Activated CD8-positive, alpha-beta T cell treated with anti-CD3 and anti-CD28 coated beads for 36 hours (primary cell): ENCODE data around the gene FILIP1L. TPM values are rescaled to one million over a fixed set of nuclear protein-coding genes. Genes with fewer than 3 reads are reported as not detected.

ENCODE experiments used
- ATAC-seq: fragments of 200-7000 bp; cut with Tn5 transposase; one replicate; pipeline ENCODE4 v1.10.0; 2021; ENCODE audit warnings: mild to moderate bottlenecking, moderate library complexity
- CTCF ChIA-PET: fragments of 350-600 bp; sonication (Branson Sonifier 250); formaldehyde crosslinking; loops from one replicate; lab custom pipeline; 2021; ENCODE audit warnings: antibody characterized with exemption; lab: Charles Lee
- POLR2A ChIA-PET: fragments of 350-600 bp; sonication (Branson Sonifier 250); formaldehyde crosslinking; loops from one replicate; lab custom pipeline; 2021; ENCODE audit warnings: antibody characterized with exemption; lab: Charles Lee
- DNase-seq: peaks from one replicate; pipeline ENCODE4 v3.0.0-alpha.2; 2020
- H3K27ac Mint-ChIP-seq: one replicate; pipeline ENCODE4 v1.8.0; 2021; ENCODE audit warnings: mild to moderate bottlenecking, mixed read lengths
- H3K27me3 Mint-ChIP-seq: one replicate; pipeline ENCODE4 v1.8.0; 2021; ENCODE audit warnings: mixed read lengths
- H3K36me3 Mint-ChIP-seq: one replicate; pipeline ENCODE4 v1.8.0; 2021; ENCODE audit warnings: low read depth, mixed read lengths
- H3K4me1 Mint-ChIP-seq: one replicate; pipeline ENCODE4 v1.8.0; 2021; ENCODE audit warnings: low read depth, mixed read lengths
- H3K4me3 Mint-ChIP-seq: one replicate; pipeline ENCODE4 v1.8.0; 2021; ENCODE audit warnings: mild to moderate bottlenecking, moderate library complexity, mixed read lengths
- H3K9me3 Mint-ChIP-seq: one replicate; pipeline ENCODE4 v1.8.0; 2021; ENCODE audit warnings: mixed read lengths
- intact Hi-C: fragments of 100-400 bp; cut with micrococcal nuclease; formaldehyde crosslinking; loops from one replicate; pipeline ENCODE4 v1.10.0; 2022
- total RNA-seq, 2 experiments: library from RNA; stranded (reverse); gene quantifications; one replicate each; pipeline ENCODE4 v1.2.3, GENCODE V29; 2021
- TF ChIP-seq, protein P1 (sequence below): fragments of 200-600 bp; IDR thresholded peaks from one replicate; pipeline ENCODE4 v1.8.0; 2022; ENCODE audit warnings: antibody characterized with exemption, mild to moderate bottlenecking

FILIP1L gene
- total RNA-seq, 2 experiments from 2014 or later = 0.11 to 0.13 TPM

DNA sequence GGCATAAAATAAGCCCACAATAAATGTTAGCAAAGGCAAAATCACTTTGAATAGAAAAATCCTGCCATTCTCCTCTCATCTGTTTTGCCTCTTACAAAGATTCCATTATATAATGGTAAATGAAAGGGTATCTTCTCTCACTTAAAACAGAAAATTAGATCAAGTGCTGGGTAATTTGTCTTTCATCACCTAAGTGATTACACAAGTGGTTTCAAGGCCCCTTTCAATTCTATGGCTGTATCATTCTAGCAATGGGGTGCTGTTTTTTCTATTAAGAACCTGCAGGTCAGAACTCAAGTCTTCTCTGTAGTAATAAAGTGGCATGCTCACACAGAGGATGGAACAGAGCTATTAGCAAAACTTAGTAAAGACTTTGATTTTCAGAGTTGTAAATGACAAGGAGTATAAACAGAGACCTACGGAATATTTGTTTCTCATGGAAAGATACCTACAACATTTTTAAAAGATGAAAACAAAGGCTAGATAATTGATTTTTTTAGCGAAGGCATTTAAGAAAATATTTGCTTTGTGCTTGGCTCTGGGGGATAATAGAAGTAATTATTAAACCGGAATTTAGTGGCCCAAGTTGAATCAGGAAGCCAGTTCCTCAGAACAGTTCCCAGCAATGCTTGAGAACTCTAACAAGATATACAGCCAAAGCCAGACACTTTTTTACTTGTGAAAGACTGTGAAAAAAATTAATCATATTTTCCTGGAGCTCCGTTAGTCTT, 159.2 kb downstream of the FILIP1L start:
- TF ChIP-seq, protein P1, sequence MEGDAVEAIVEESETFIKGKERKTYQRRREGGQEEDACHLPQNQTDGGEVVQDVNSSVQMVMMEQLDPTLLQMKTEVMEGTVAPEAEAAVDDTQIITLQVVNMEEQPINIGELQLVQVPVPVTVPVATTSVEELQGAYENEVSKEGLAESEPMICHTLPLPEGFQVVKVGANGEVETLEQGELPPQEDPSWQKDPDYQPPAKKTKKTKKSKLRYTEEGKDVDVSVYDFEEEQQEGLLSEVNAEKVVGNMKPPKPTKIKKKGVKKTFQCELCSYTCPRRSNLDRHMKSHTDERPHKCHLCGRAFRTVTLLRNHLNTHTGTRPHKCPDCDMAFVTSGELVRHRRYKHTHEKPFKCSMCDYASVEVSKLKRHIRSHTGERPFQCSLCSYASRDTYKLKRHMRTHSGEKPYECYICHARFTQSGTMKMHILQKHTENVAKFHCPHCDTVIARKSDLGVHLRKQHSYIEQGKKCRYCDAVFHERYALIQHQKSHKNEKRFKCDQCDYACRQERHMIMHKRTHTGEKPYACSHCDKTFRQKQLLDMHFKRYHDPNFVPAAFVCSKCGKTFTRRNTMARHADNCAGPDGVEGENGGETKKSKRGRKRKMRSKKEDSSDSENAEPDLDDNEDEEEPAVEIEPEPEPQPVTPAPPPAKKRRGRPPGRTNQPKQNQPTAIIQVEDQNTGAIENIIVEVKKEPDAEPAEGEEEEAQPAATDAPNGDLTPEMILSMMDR = no peak
- no peak for ATAC-seq
- Mint-ChIP-seq H3K9me3 (no peaks in the 10 kb centered on the region), H3K4me3 (no peak overlapping the region), H3K27ac (no peak overlapping the region), H3K27me3 (no peaks in the 10 kb centered on the region), H3K36me3 (no peaks in the 10 kb centered on the region), H3K4me1 (peaks cover 2% of the 10 kb centered on the region)
- intact Hi-C loops = no loop called here
- CTCF ChIA-PET = no interaction called here
- POLR2A ChIA-PET = no interaction called here
- no peak for DNase-seq

DNA sequence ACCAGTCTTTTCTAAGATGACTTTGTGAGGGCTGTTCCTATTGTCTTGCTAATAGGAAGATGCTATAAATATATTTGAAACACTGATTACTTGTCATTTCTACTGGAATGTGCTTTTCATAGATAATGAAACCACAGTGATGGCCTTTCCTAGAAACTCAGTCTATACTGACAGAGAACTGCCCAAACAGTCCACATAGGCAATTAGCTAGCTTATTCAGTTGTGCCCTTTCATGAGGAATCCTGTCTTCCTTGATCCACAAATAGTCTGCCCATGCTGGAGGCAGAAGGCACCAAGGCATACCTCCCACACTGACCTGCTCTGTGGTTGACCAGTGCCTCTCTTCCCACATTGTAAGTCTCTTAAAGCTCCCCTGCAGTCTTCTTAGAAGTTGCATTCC, 160.7 kb downstream of the FILIP1L start:
- Mint-ChIP-seq H3K4me3 (no peak overlapping the region), H3K36me3 (no peaks in the 10 kb centered on the region), H3K27ac (no peak overlapping the region), H3K9me3 (no peaks in the 10 kb centered on the region), H3K27me3 (no peaks in the 10 kb centered on the region), H3K4me1 (peaks cover 2% of the 10 kb centered on the region)
- intact Hi-C loops = no loop called here
- no peak for ATAC-seq
- ChIA-PET CTCF (no interaction called here), POLR2A (no interaction called here)
- no peak for DNase-seq
- TF ChIP-seq, protein P1 = no peak

DNA sequence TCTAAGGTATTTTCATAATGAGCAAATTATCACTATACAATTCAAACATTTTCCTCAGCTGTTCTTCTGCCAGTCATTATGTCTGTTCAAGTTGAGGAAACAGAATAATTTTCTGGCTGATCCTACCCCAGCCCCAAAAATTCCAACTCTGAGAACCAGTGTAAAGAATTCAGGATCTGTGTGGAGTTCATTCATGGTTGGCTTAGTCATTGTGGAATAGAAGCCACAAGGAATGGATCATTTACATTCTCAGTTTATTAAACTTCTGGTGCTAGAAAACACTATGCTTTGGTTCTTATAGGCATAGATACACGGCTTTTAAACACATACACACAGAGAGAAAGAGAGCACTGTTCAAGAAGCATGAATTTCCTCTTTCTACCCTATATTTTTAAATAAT, 162.0 kb downstream of the FILIP1L start:
- CTCF ChIA-PET = interaction anchor here (1.1 to 1.8 kb wide), 2 partner anchors 9 to 145 kb away, joined by 3 to 4 read pairs; no protein-coding TSS in a partner anchor
- Mint-ChIP-seq H3K4me1 (peaks cover 2% of the 10 kb centered on the region), H3K27me3 (no peaks in the 10 kb centered on the region), H3K27ac (no peak overlapping the region), H3K36me3 (no peaks in the 10 kb centered on the region), H3K9me3 (no peaks in the 10 kb centered on the region), H3K4me3 (no peak overlapping the region)
- no peak for DNase-seq
- TF ChIP-seq, protein P1 = no peak
- intact Hi-C loops = no loop called here
- no peak for ATAC-seq
- POLR2A ChIA-PET = no interaction called here

DNA sequence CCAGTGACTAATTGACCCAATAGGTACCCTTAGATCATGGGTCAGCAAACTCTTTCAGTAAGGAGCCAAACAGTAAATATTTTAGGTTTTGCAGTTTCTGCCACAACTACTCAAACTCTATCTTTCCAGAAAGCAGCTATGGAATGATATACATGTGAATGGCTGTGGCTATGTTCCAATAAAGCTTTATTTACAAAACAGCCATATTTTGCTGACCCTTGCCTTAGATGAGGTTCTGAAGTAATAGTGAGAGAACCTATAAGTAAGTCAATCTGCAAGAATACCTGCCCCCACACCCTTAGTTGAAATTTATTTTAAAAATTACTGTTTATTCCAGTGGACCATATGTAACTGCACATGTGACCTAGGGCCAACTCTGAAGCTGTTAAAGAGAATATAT, 162.6 kb downstream of the FILIP1L start:
- no peaks in the 10 kb centered on the region for H3K9me3 Mint-ChIP-seq
- H3K4me1 Mint-ChIP-seq = peaks cover 2% of the 10 kb centered on the region
- ChIA-PET POLR2A (no interaction called here), CTCF (interaction anchor here (1.8 kb wide), 1 partner anchor 144 kb away, joined by 4 read pairs; no protein-coding TSS in a partner anchor)
- ATAC-seq (no peak), DNase-seq (no peak)
- H3K27me3 Mint-ChIP-seq = no peaks in the 10 kb centered on the region
- no peaks in the 10 kb centered on the region for H3K36me3 Mint-ChIP-seq
- intact Hi-C loops = no loop called here
- TF ChIP-seq, protein P1 = no peak
- H3K27ac Mint-ChIP-seq = no peak overlapping the region
- H3K4me3 Mint-ChIP-seq = no peak overlapping the region

GRCh38 chr3:99950921-99951320, 163.4 kb downstream of the FILIP1L start:
- Mint-ChIP-seq H3K36me3 (no peaks in the 10 kb centered on the region), H3K4me1 (peaks cover 2% of the 10 kb centered on the region), H3K4me3 (no peak overlapping the region), H3K9me3 (no peaks in the 10 kb centered on the region), H3K27me3 (no peaks in the 10 kb centered on the region), H3K27ac (no peak overlapping the region)
- ATAC-seq = no peak
- no peak for DNase-seq
- TF ChIP-seq, protein P1 = no peak
- CTCF ChIA-PET = no interaction called here
- POLR2A ChIA-PET = no interaction called here
- intact Hi-C loops = no loop called here
